ENCODE measurements around the gene RNF31.

GRCh38 chr14:24133735-24134134 is 13.6 kb upstream of the RNF31 start:
- TF ChIP-seq CTCF (IDR thresholded peaks at IDR 0.05), result no peak
- no peak for TF ChIP-seq POLR2A (IDR thresholded peaks at IDR 0.05; ENCODE audit: low read depth)
- TF ChIP-seq EP300 (IDR thresholded peaks at IDR 0.05), result no peak

Measured in esophagus muscularis mucosa (tissue), 4 donors.